ENCODE results near the gene CBARP.

CBARP gene

DNA sequence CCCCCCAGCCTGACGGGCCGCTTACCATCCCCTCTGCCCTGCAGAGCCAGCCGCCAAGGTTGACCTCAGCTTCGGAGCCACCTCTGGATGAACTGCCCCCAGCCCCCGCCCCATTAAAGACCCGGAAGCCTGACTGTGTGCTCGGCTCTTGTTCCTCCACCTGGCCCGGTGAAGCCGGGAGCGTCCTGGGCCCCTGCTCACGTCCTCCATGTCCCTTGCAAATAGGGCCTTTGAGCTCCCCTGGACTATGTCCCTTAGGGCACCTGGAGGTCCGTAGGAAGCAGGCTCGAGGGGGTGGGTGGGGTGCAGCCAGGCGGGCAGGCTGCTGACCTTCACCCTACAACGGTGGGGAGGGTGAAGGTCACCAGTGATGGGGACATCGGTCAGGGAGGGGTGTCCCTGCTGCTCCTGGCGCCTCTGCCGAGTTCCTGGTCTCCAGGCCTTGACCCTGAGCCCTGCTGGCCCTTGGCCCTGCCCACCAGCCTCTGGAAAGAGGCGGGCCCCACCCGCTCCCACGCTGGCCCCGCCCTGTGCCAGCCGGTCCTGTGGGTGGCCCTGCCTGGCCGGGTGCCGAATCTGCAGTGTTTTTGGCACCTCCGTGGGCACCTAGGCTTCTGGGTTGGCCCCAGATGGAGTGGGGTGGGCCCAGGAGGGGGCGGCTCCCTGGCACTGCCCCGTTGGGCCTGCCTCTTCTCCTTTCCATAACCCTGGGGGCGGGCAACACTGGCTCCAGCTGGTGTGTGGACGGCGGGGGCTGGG, 7.1 kb upstream of the CBARP start:
- H3K4me3 ChIP-seq (ENCODE audit: low read length): peak overlapping the region; percentile 25
- no peaks in the 10 kb centered on the region for H3K9me3 ChIP-seq (ENCODE audit: control insufficient read depth, low read length)
- peaks cover 66% of the 10 kb centered on the region for H3K4me1 ChIP-seq (ENCODE audit: control insufficient read depth, insufficient read depth, low read length)
- peaks cover 7% of the 10 kb centered on the region for H3K36me3 ChIP-seq (ENCODE audit: control insufficient read depth, insufficient read depth, low read length)
- H3K9ac ChIP-seq (ENCODE audit: low read length): peak overlapping the region; percentile 70
- no peaks in the 10 kb centered on the region for H3K27me3 ChIP-seq (ENCODE audit: control insufficient read depth, insufficient read depth, low read length)

DNA sequence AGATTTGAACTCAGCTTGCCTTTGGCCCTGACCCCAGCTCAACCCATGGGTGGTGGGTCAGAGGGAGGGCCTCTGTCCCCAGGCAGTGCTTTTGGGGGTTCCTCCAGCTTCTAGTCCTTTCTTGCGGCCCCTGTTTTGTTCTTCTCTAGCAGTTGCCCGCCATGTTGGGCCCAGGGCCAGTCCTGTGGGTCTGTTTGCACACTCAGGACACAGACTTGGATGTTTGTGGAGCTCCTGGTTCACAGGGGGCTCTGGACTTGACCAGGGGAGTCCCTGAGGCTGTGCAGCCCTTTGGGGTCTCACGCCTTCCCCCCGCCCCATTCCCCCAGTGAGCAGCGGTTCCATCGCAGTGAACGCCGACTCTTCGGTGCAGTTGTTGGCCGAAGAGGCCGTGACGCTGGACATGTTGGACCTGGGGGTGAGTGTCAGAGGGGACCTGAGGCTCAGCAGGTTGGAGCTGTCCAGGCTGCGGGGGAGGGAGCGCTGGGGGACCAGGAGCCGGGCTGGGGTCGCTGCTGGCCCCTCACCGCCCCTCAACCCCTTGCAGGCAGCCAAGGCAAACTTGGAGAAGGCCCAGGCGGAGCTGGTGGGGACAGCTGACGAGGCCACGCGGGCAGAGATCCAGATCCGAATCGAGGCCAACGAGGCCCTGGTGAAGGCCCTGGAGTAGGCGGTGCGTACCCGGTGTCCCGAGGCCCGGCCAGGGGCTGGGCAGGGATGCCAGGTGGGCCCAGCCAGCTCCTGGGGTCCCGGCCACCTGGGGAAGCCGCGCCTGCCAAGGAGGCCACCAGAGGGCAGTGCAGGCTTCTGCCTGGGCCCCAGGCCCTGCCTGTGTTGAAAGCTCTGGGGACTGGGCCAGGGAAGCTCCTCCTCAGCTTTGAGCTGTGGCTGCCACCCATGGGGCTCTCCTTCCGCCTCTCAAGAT, 6.2 kb upstream of the CBARP start:
- Histone ChIP-seq H3K36me3 (ENCODE audit: control insufficient read depth, insufficient read depth, low read length) (peaks cover 7% of the 10 kb centered on the region), H3K4me1 (ENCODE audit: control insufficient read depth, insufficient read depth, low read length) (peaks cover 68% of the 10 kb centered on the region), H3K9ac (ENCODE audit: low read length) (peak overlapping the region; percentile 70), H3K4me3 (ENCODE audit: low read length) (peak overlapping the region; percentile 25), H3K9me3 (ENCODE audit: control insufficient read depth, low read length) (no peaks in the 10 kb centered on the region), H3K27me3 (ENCODE audit: control insufficient read depth, insufficient read depth, low read length) (peaks cover 1% of the 10 kb centered on the region)

DNA sequence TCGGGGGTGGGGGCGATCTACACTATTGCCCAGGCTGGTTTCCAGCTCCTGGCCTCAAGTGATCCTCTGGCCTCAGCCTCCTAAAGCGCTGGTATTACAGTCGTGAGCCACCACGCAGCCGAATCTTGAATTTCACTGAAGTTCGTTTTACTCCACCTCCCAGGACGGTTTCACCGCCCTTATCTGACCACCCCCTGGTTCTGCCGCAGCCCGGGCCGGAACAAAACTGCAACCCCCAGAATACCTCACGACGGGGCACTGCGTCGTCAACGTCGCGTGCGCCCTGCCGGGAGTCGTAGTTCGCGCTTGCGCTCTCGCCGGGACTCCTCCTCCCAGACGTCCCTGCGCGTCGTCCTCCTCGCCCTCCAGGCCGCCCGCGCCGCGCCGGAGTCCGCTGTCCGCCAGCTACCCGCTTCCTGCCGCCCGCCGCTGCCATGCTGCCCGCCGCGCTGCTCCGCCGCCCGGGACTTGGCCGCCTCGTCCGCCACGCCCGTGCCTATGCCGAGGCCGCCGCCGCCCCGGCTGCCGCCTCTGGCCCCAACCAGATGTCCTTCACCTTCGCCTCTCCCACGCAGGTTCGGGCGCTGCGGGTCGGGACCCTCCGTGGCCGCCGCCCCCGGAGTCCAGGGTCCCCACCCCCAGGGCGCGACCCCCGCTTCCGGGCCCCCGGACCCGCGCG, 3.8 kb upstream of the CBARP start, which contains the start of gene ATP5F1D:
Gene ATP5F1D, plus strand, starts transcription at position 335 of the 679 bp plus-strand sequence. Its CDS starts 100 bp downstream, at position 435.
- Histone ChIP-seq H3K4me3 (ENCODE audit: low read length) (peak within 1 kb of the TSS; percentile 32), H3K27me3 (ENCODE audit: control insufficient read depth, insufficient read depth, low read length) (peaks cover 17% of the 10 kb centered on the region), H3K36me3 (ENCODE audit: control insufficient read depth, insufficient read depth, low read length) (peaks cover 7% of the 10 kb centered on the region), H3K4me1 (ENCODE audit: control insufficient read depth, insufficient read depth, low read length) (peaks cover 65% of the 10 kb centered on the region), H3K9ac (ENCODE audit: low read length) (peak within 1 kb of the TSS; percentile 77), H3K9me3 (ENCODE audit: control insufficient read depth, low read length) (no peaks in the 10 kb centered on the region)

DNA sequence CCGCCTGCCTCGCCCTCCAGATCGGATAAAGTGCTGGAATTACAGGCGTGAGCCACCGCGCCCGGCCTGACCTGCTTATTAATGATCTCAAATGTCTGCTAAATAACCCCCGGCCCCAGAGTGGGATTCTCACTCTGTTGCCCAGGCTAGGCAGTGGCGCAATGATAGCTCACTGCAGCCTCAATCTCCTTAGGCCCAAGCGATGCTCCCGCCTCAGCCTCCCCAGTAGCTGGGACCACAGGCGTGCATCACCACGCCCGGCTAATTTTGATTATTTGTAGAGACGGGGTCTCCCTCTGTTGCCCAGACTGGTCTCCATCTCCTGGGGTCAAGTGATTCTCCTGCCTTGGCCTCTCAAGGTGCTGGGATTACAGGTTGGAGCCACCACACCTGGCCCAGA, 3.1 kb upstream of the CBARP start:
- Histone ChIP-seq H3K9ac (ENCODE audit: low read length) (peak overlapping the region; percentile 77), H3K4me3 (ENCODE audit: low read length) (no peak overlapping the region), H3K4me1 (ENCODE audit: control insufficient read depth, insufficient read depth, low read length) (peaks cover 59% of the 10 kb centered on the region)

DNA sequence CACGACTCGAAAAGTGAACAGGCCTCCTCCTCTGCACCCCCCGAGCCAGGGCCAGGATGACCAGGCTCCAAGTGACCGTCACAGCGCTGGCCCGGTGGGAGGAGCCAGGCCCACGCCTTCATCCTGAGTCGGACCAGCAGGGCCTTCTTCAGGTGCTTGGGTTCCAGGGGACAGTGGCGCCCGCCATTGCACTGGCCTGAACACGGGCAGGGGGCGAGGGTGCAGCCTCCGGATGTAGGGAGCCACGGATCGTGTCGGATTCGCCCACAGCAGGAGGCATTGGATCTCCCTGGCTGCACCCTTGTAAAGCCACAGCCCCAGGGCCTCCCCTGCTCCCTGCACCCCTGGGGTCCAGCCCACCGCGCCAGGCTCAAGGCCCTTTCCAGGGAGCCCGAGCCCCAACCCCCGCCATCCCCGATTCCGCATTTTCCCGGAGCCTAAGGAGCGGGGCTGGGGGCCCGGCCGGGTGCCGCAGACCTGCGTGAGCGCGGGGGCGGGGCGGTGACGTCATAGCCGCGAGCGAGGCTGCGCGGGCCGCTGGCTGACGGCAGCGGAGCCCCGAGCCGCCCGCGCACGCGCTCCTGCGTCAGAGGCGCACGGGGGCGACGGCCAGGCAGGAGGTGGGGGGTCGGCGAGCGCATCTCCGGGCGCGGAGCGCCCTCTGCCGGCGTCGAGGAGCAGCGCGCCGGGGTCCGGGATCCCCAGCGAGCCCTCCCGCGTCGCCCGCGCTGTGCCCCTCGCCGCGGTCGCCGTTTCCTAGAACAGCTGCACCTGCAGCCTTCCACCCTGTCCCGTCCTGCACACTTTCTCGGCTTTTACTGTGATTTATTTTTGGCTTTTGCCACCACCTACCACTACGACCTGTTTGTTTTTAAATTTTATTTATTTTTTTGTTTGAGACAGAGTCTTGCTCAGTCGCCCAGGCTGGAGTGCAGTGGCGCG, 2.3 kb upstream of the CBARP start:
- Histone ChIP-seq H3K9ac (ENCODE audit: low read length) (no peak overlapping the region), H3K4me3 (ENCODE audit: low read length) (no peak overlapping the region), H3K9me3 (ENCODE audit: control insufficient read depth, low read length) (no peaks in the 10 kb centered on the region), H3K36me3 (ENCODE audit: control insufficient read depth, insufficient read depth, low read length) (peaks cover 7% of the 10 kb centered on the region), H3K27me3 (ENCODE audit: control insufficient read depth, insufficient read depth, low read length) (peaks cover 28% of the 10 kb centered on the region), H3K4me1 (ENCODE audit: control insufficient read depth, insufficient read depth, low read length) (peaks cover 51% of the 10 kb centered on the region)

More for the DNA sequence above, 3.1 kb upstream of the CBARP start:
- H3K36me3 ChIP-seq (ENCODE audit: control insufficient read depth, insufficient read depth, low read length): peaks cover 7% of the 10 kb centered on the region
- peaks cover 23% of the 10 kb centered on the region for H3K27me3 ChIP-seq (ENCODE audit: control insufficient read depth, insufficient read depth, low read length)
- no peaks in the 10 kb centered on the region for H3K9me3 ChIP-seq (ENCODE audit: control insufficient read depth, low read length)

DNA sequence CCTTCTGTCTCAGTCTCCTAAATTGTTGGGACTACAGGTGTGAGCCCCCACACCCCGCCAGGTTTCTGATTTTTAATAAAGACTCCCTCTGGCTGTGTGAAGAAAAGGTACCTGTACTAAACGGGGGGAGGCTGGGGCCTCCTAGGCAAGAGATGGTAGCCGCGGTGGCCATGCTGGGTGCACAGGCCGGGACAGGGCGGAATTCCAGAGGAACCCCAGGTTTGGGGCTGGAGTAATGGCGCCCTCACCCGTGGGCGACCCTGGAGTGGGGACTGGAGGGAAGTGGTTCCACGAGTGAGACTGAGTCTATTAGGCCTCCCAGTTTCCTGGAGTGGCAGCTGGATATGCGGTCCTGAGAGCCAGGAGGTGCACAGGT, 1.6 kb upstream of the CBARP start:
- H3K27me3 ChIP-seq (ENCODE audit: control insufficient read depth, insufficient read depth, low read length): peaks cover 28% of the 10 kb centered on the region
- peaks cover 47% of the 10 kb centered on the region for H3K4me1 ChIP-seq (ENCODE audit: control insufficient read depth, insufficient read depth, low read length)
- no peak overlapping the region for H3K9ac ChIP-seq (ENCODE audit: low read length)
- H3K9me3 ChIP-seq (ENCODE audit: control insufficient read depth, low read length): no peaks in the 10 kb centered on the region
- H3K36me3 ChIP-seq (ENCODE audit: control insufficient read depth, insufficient read depth, low read length): peaks cover 7% of the 10 kb centered on the region
- H3K4me3 ChIP-seq (ENCODE audit: low read length): no peak overlapping the region

DNA sequence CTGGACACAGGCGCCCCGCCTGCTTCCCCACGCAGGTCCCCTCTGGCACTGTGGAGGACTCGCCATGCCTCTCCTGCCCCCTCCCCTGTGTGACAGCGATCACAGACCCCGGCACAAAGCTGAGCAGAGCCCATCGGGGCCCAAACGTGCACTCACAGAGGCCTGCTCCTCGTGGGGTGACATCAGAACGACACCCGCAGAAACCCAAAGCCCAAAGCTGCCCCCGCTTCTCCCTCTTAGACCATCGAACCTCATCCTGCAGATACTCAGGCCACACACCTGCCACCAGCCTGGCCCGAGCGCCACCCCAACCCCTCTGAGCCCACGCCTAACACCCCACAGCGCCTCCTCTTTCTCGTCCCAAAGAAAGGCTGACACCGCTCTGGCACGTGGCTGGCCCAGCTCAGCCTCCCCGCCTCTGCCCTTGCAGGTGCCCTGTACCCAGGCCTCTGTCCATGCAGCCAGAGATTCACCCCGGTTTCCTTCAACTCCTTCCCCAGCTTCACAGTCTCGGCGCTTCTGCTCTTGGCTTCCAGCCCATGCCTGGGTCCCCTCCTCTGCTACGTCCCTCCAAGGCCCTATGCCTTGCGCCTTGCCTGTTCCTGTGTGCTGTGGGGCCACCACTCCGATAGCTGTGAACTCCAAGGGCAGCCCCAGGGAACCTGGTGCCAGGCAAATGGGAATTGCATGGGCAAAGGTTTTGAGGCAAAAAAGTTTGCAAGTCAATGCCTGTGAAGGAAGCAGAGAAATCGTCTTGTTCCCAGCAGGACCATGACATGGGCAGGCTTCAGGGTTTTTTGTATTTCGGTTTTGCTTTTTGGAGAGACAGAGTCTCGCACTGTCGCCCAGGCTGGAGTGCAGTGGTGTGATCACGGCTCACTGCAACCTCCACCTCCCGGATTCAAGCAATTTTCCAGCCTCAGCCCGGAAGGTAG, 831 bp upstream of the CBARP start:
- Histone ChIP-seq H3K4me1 (ENCODE audit: control insufficient read depth, insufficient read depth, low read length) (peaks cover 42% of the 10 kb centered on the region), H3K27me3 (ENCODE audit: control insufficient read depth, insufficient read depth, low read length) (peaks cover 28% of the 10 kb centered on the region), H3K4me3 (ENCODE audit: low read length) (no peak overlapping the region), H3K9ac (ENCODE audit: low read length) (no peak overlapping the region), H3K9me3 (ENCODE audit: control insufficient read depth, low read length) (no peaks in the 10 kb centered on the region), H3K36me3 (ENCODE audit: control insufficient read depth, insufficient read depth, low read length) (peaks cover 4% of the 10 kb centered on the region)

DNA sequence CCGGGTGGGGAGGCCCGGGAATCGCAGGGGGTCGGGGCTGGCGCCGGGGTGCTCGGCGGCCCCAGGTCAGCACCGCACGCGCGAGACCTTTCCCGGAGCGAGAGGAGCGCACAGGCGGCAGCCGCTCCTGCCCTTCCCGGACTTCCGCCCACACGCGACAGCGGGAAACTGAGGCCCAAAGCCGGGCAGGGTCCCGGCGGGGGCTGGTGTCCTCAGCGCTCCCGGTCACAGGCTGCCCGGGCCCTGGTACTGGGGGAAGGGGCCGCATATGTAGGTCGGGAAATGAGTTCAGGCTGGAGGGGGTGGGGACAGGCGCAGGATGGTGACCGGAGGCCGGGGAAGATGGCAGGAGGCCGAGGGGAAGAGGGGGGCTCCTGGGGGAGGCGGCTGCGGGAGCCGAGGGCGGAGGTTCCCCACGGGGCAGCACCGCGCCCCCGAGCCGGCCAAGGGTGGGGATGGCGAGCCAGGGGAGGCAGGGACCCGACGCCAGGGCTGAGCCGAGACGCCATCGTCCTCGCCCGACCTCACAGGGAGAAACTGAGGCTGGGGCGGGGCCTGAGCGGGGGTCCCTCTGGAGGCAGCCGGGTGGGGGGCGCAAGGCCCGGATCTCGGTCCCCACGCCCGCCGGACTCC, 662 bp downstream of the CBARP start:
- H3K4me3 ChIP-seq (ENCODE audit: low read length): no peak overlapping the region
- H3K36me3 ChIP-seq (ENCODE audit: control insufficient read depth, insufficient read depth, low read length): no peaks in the 10 kb centered on the region
- no peaks in the 10 kb centered on the region for H3K9me3 ChIP-seq (ENCODE audit: control insufficient read depth, low read length)
- peaks cover 42% of the 10 kb centered on the region for H3K4me1 ChIP-seq (ENCODE audit: control insufficient read depth, insufficient read depth, low read length)
- H3K27me3 ChIP-seq (ENCODE audit: control insufficient read depth, insufficient read depth, low read length): peaks cover 33% of the 10 kb centered on the region
- peak overlapping the region; percentile 8 for H3K9ac ChIP-seq (ENCODE audit: low read length)

DNA sequence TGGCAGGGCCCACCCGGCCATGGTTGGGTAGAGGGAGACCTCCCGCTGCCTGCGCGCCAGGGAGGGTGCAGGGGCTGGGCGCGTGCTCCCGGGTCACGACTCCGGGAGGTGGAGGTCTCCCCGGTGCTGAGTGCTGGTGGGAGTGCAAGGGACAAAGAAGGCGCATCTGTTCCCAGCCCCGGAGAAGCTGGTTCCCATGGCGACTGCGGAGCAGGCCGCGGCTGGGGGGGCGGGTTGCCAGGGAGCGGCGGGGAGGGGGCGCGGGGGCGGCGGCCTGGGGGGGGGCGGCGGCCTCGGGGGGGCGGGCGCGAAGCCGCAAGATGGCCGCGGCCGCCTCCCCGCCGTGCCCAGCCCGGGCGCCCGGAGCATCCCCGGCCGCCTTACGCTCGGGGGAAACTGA, 1.2 kb downstream of the CBARP start:
- Histone ChIP-seq H3K9ac (ENCODE audit: low read length) (no peak overlapping the region), H3K27me3 (ENCODE audit: control insufficient read depth, insufficient read depth, low read length) (peaks cover 33% of the 10 kb centered on the region), H3K4me3 (ENCODE audit: low read length) (no peak overlapping the region), H3K9me3 (ENCODE audit: control insufficient read depth, low read length) (no peaks in the 10 kb centered on the region), H3K4me1 (ENCODE audit: control insufficient read depth, insufficient read depth, low read length) (peaks cover 45% of the 10 kb centered on the region), H3K36me3 (ENCODE audit: control insufficient read depth, insufficient read depth, low read length) (no peaks in the 10 kb centered on the region)

Measured in mucosa of stomach (tissue), 1 donor.